Ishikawa (cell line): ENCODE data around the gene CCDC141.

ENCODE experiments used
- CEBPB ChIP-seq: IDR thresholded peaks from 2 replicates; pipeline ENCODE4 v1.6.1; 2012
- MAX ChIP-seq: IDR thresholded peaks from 2 replicates; pipeline ENCODE4 v1.6.1; 2012
- NFIC ChIP-seq: IDR thresholded peaks from 2 replicates; pipeline ENCODE4 v1.6.1; 2012
- RAD21 ChIP-seq: IDR thresholded peaks from 2 replicates; pipeline ENCODE4 v1.6.1; 2012; ENCODE audit warnings: low read depth
- REST ChIP-seq: IDR thresholded peaks from 2 replicates; pipeline ENCODE4 v1.6.1; 2012; ENCODE audit warnings: low read depth, mild to moderate bottlenecking
- TAF1 ChIP-seq: IDR thresholded peaks from 2 replicates; pipeline ENCODE4 v1.6.1; 2012; ENCODE audit warnings: low read depth, mild to moderate bottlenecking
- TCF12 ChIP-seq: IDR thresholded peaks from 2 replicates; pipeline ENCODE4 v1.6.1; 2012; ENCODE audit warnings: low read depth
- TF ChIP-seq, protein P1 (sequence below): IDR thresholded peaks from 2 replicates; pipeline ENCODE4 v1.6.1; 2012

- TF ChIP-seq MAX (no peak), TAF1 (no peak), CEBPB (no peak), TCF12 (no peak), NFIC (no peak), REST (no peak), RAD21 (peak; percentile 67)
- TF ChIP-seq, protein P1, sequence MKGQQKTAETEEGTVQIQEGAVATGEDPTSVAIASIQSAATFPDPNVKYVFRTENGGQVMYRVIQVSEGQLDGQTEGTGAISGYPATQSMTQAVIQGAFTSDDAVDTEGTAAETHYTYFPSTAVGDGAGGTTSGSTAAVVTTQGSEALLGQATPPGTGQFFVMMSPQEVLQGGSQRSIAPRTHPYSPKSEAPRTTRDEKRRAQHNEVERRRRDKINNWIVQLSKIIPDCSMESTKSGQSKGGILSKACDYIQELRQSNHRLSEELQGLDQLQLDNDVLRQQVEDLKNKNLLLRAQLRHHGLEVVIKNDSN: no peak
Observed at GRCh38 chr2:178796079-178796677, 253.8 kb downstream of the CCDC141 start.
